NCI-H146 treated with DMSO at 0.1 percent for 48 hours (cell line): ENCODE data around the gene ANKRD33B.
"Not testable (repeated sequence)": the region's sequence is repeated elsewhere in the genome, so short reads cannot be mapped to it uniquely, and the experiment has no call there.

Source experiments
- DNase-seq: peaks from one replicate; lab custom pipeline; 2025; ENCODE audit not compliant: unreplicated experiment; lab: John Stamatoyannopoulos, UW

The ANKRD33B gene

GRCh38 chr5:10612251-10612650 is 48.4 kb downstream of the ANKRD33B start:
- DNase-seq: no peak

- DNase-seq: no peak
These were observed 51.8 kb downstream of the ANKRD33B start for GRCh38 chr5:10615693-10616092.

GRCh38 chr5:10617103-10617502 is 53.2 kb downstream of the ANKRD33B start:
- DNase-seq: no peak

DNA sequence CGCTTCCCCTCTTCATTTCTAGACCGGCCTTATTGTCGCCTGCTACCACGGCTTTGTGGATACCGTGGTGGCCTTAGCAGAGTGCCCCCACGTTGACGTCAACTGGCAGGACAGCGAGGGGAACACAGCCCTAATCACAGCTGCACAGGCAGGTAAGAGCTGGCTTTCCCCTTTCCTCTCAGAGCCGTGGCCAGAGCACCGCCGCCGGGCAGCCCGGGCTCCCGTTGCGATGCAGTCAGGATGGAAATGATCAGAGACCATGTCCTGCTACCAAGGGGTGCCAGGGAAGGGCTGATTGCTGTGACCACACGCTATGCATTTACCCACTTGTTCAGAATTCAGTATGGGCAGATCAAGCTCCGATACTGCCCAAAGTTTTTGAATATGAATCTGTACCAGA is 54.4 kb downstream of the ANKRD33B start:
- no peak for DNase-seq

DNA sequence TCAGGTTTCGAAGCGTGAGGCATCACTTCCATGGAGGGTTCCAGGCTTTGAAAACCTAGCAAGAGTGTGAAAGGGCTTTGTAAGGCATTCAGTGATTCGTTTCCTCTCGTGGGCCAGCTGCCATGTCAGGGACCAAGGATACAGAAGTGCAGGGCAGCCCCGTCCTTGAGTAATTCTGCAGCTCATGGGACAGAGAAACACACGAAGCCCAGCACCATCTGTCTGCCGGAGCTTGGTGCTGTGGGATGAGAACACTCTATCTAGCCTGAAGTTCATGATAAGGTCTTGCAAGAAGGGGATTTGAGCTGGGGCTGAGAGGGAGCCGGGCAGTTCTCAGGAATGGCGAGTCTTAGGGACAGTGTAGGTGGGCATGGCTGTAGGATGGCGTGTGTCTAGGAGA is 55.8 kb downstream of the ANKRD33B start:
- no peak for DNase-seq

DNA sequence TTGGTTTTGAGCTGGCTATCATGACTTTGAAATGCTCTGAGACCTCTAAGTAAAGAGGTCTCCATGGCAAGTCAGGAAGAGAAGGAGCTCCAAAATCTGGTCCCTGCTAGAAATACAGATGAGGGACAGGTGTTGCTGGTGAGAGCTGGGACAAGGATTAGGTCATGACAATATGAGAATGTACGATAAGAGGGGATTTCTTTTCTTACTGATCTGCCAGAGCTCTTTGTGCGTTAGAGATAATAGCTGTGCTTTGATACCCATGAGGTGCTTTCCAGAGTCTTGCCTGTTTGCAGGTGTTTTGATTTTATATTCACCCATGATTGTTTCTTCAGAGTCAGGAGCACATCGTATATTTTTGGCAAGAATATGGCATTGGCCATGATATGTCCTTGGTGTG is 56.5 kb downstream of the ANKRD33B start:
- DNase-seq: no peak

- DNase-seq: no peak
These were observed 58.0 kb downstream of the ANKRD33B start for GRCh38 chr5:10621832-10622231.

- DNase-seq: no peak
These were observed 58.9 kb downstream of the ANKRD33B start for GRCh38 chr5:10622810-10623209.

GRCh38 chr5:10623305-10623910 is 59.5 kb downstream of the ANKRD33B start:
- DNase-seq: no peak

DNA sequence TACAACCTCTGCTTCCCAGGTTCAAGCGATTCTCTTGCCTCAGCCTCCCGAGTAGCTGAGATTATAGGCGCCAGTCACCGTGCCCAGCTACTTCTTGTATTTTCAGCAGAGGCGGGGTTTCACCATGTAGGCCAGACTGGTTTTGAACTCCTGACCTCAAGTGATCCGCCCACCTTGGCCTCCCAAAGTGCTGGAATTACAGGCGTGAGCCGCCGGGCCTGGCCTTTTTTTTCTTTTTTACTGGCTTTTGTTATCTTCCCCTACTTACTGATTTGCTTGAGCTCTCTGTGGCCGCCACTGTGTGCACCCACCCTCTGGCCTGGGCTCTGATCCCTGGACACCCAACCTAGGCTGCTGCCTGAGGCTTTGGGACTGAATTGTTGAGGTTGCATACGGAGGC is 60.3 kb downstream of the ANKRD33B start:
- DNase-seq: no peak

DNA sequence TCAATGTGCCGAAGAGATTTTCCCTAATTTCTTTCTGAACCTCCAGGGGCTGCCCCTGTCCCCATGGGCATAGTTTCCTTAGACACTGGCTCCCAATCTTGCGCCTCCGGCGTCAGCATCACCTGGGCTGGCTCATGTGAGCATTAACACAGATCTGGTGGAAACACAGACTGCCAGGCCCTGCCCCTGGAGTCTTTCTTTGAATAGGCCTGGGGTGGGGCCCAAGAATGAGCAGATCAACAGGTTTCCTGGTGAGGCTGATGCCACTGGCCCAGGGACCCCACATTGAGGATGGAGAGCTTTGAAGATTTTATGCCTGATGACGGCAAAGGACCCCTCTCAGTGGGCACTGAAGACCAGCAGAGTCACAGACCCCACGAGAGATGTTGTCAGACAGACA is 60.8 kb downstream of the ANKRD33B start:
- no peak for DNase-seq

DNA sequence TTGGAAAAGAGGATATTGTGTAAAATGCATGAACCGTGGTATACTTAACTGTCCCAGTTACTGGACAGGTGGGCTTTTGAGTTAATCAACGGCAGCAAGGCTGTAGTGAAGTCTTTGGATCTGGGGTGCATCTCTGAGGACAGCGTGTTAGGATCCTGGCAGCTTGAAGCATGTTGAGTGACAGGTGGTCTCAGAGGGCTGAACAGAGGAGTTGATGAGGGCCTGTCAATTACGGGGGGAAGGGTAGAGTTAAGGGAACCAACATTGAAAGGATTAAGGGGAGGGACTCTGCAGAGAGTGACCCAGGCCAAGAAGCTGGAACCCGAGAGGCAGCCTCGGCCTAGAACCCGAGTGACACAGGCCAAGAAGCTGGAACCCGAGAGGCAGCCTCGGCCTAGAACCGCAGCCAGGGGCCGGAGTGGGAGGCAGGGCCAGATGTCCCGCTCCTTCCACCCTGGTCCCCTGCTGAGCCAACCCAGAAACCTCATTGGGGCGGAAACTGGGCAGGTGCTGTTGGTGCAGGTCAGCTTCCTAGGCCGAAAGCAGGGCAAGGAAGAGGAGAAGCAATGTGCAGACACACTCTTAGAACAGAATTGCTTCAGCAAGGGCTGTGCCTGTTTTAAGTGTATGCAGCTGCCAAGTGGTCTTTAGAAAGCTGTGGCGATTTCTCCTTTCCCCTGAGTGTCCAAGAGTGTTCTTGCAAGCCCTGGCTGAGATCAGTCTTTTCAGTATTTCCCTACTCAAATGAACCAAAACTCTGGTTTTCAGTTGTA is 62.0 kb downstream of the ANKRD33B start:
- no peak for DNase-seq

DNA sequence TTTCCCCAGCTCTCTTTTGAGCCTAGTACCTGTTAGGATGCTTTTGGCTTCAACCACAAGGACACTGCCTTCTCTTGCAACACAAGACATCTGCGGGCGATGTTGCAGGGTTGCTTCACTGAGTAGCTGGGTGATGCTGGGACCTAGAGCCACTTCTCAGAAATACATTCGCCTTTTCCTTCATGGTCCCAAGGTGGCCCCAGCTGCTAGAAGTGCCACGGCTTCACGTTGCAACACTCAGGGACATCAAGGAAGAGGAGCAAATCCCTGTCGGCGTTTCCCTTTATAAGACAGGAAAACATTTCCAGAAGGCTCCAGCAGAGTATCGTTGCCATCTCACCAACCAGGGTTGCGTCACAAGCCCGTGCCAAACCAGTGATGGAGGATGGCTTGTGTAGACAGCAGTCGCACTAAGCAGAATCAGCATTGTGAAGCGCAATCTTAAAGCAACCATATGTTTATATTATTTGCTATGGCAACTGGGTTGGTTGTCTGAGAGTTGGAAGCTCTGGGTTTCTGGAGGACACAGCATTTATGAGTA is 62.7 kb downstream of the ANKRD33B start:
- no peak for DNase-seq

DNA sequence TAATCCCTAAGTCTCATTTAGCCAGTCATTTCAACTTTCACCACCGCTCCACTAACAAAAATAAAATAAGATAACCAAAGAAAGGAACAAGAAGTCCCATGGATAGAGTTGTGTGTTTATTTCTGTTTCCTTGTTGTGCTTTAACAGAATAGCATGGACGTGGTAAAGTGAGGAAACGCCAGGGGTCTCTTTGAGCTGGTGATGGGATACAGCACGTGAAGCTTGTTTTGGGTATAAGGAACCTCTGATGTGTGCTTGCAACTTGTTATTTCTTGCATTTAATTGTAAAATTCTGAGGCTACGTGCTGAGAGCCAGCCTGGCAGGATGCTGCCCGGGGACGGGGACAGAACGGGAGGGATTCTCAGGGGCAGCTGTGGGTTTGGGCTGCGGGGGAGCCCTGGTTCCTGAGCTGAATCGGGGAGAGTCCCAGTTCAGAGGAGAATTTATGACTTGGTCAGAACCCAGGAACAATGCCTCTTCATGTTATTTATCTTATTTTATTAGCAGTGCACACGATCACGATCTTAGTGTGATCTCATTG is 63.4 kb downstream of the ANKRD33B start:
- no peak for DNase-seq

DNA sequence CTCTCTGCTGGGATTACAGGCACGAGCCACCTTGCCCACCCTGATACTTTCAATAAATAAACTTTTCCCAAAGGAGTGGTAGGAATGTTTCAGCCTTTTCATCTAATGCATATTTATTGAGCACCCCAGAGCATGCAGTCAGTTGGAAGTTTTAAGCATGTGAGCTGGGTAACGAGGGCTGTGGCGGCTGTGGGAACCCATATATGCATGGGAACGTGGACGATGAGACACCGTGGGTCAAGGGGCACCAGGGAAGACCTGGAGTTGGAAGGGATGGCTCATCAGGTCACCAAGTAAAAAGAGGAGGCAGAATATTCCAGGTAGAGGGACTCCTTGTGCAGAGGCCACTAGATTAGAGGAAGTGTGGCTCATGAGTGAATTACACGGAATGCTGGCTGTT is 64.7 kb downstream of the ANKRD33B start:
- no peak for DNase-seq

GRCh38 chr5:10629682-10630081 is 65.8 kb downstream of the ANKRD33B start:
- no peak for DNase-seq

GRCh38 chr5:10630126-10630525 is 66.3 kb downstream of the ANKRD33B start:
- DNase-seq: no peak

- DNase-seq: not testable (repeated sequence)
These were observed 66.9 kb downstream of the ANKRD33B start for GRCh38 chr5:10630744-10631143.

DNA sequence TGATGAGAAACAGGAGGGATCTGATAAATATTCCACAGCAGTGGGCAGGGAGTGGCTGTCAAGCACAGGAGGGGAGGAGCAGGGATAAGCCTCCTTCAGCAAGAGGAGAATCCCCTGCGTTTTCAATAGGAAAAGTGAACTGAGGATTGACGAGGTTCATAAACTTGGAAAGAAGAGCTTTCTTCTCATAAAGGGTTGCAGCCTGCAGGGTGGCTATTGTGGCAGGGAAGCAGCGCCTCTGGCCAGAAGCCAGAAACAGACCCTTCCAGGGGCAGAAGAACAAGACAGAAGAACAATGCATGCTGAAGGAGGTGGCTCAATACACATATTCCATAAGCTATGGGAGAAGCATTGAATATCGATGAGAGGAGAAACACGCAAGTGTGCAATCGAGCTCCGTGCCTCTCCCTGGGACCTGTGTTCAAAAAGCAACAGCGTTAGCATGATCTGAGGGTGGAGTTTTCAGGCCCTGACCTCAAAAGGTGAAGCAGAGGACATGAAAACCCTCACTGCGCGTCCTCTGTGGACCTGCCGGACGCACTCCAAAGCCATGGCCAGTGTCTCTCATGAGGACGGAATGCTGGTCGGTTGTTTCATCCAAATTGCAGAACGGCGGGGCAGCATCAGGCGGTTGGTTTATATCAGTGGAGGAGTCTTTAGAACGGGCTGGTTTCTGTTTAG is 67.6 kb downstream of the ANKRD33B start:
- no peak for DNase-seq

DNA sequence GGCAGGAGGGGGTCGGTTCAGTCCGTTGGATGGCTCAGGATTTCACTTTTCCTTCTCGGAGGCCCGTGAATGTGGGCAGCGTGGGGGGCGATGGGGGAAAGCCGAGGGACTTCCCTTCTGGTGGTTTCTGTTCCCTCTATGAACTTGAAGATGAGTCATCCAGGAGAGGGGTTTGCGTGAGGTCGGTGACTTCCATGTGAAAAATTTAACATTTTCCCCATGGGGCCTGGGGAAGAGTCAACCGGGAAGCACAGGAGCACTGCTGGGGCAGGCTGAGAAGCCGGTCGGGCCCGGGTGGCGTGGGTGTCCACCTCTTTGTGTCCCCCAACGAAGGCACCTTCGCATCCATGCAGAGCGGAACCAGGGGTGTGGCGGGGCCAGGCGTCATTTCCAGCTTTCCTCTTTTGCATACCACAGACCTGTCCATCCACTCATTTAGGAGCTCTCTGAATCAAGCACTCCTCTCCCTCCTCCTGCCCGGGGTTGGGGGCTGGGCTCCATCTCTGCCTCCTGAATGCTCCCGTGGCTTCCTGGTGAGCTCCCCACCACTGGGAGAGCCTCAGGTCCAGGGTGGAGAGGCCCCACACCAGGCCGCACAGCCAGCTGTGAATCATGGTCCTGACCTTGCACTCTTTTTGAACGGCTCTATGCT is 68.4 kb downstream of the ANKRD33B start:
- DNase-seq: no peak
